A673 (cell line): ENCODE results near the gene BEST2. TPM values are rescaled to one million over a fixed set of nuclear protein-coding genes. Genes with fewer than 3 reads are reported as not detected.

ENCODE experiments used
- BruUV-seq: library from RNA; stranded (reverse); fragments of 400-500 nt; replicated peaks from 2 replicates; lab custom pipeline; 2021; lab: Mats Ljungman, UMichigan
- CTCF ChIA-PET: fragments of 300-600 bp; sonication (Branson Sonifier 250); formaldehyde crosslinking; loops from one replicate; lab custom pipeline; 2022; ENCODE audit warnings: antibody characterized with exemption; lab: Charles Lee
- POLR2A ChIA-PET: fragments of 300-600 bp; sonication (Branson Sonifier 250); formaldehyde crosslinking; loops from one replicate; lab custom pipeline; 2022; ENCODE audit warnings: antibody characterized with exemption; ENCODE audit not compliant: low non-redundant PET; lab: Charles Lee
- DNase-seq: peaks from one replicate; pipeline ENCODE4 v3.0.0-alpha.2; 2015; ENCODE audit warnings: low spot score
- H3K27ac ChIP-seq: fragments of 200-600 bp; sonication (generic); 2 replicates; pipeline ENCODE4 v1.5.1; 2016; ENCODE audit warnings: mixed run types, low read depth, mild to moderate bottlenecking, mixed read lengths, antibody characterized with exemption, low read length; ENCODE audit not compliant: poor library complexity, severe bottlenecking
- H3K27me3 ChIP-seq: fragments of 200-600 bp; sonication (generic); replicated peaks from 2 replicates; pipeline ENCODE4 v1.6.1; 2017; ENCODE audit warnings: mixed run types, low read depth, mild to moderate bottlenecking, mixed read lengths, antibody characterized with exemption, low read length; ENCODE audit not compliant: insufficient read depth, poor library complexity
- H3K36me3 ChIP-seq: fragments of 200-600 bp; sonication (generic); 2 replicates; pipeline ENCODE4 v1.6.1; 2016; ENCODE audit warnings: mixed run types, mild to moderate bottlenecking, mixed read lengths, antibody characterized with exemption, low read length; ENCODE audit not compliant: insufficient read depth, poor library complexity, severe bottlenecking
- H3K4me1 ChIP-seq: fragments of 200-600 bp; sonication (generic); 2 replicates; pipeline ENCODE4 v1.6.1; 2017; ENCODE audit warnings: mixed run types, mild to moderate bottlenecking, mixed read lengths, antibody characterized with exemption, low read length; ENCODE audit not compliant: insufficient read depth, poor library complexity, severe bottlenecking
- H3K4me3 ChIP-seq: fragments of 200-600 bp; sonication (generic); 2 replicates; pipeline ENCODE4 v1.5.1; 2016; ENCODE audit warnings: low read depth, mixed run types, mild to moderate bottlenecking, mixed read lengths, low read length; ENCODE audit not compliant: poor library complexity, severe bottlenecking
- H3K9me3 ChIP-seq: fragments of 200-600 bp; sonication (generic); 2 replicates; pipeline ENCODE4 v1.6.1; 2016; ENCODE audit warnings: mixed run types, low read depth, mild to moderate bottlenecking, mixed read lengths, antibody characterized with exemption, low read length; ENCODE audit not compliant: poor library complexity, severe bottlenecking
- CTCF ChIP-seq: fragments of 300-800, 200-600 bp; sonication (generic); conservative IDR thresholded peaks from 2 replicates; pipeline ENCODE4 v1.5.1; 2017; ENCODE audit warnings: low read depth, mild to moderate bottlenecking, antibody characterized with exemption, low read length, moderate library complexity, mixed read lengths
- EZH2 ChIP-seq: fragments of 200-600 bp; sonication (generic); IDR thresholded peaks from 2 replicates; pipeline ENCODE4 v1.6.1; 2017; ENCODE audit warnings: borderline replicate concordance, low read depth, mild to moderate bottlenecking, mixed read lengths, antibody characterized with exemption, low read length; ENCODE audit not compliant: poor library complexity, severe bottlenecking
- intact Hi-C: fragments of 100-400 bp; cut with micrococcal nuclease; formaldehyde crosslinking; loops from one replicate; pipeline ENCODE4 v1.10.0; 2022; ENCODE audit not compliant: unreplicated experiment
- total RNA-seq: library from RNA; stranded (reverse); gene quantifications from 2 replicates; pipeline ENCODE4 v1.2.3, GENCODE V29; 2021

BEST2 gene
- total RNA-seq, 1 experiment from 2014 or later = not detected

GRCh38 chr19:12767150-12767549 lies 15.6 kb downstream of the BEST2 start:
- ChIA-PET CTCF (interaction anchor here (0.6 to 2.6 kb wide), 2 partner anchors 8 to 11 kb away, joined by 8 to 14 read pairs; partner anchors contain the start of gene HOOK2), POLR2A (interaction anchor here (0.6 kb wide), 1 partner anchor 14 kb away, joined by 7 read pairs; no protein-coding TSS in a partner anchor)
- no peaks in the 10 kb centered on the region for H3K27me3 ChIP-seq
- TF ChIP-seq CTCF = no peak
- no peak for TF ChIP-seq EZH2
- no TSS peak for BruUV-seq
- intact Hi-C loops = loop anchor here (2.0 kb wide), 2 partner anchors 30 to 80 kb away; no protein-coding TSS in a partner anchor
- no peaks in the 10 kb centered on the region for H3K9me3 ChIP-seq
- no peak for DNase-seq
- no peaks in the 10 kb centered on the region for H3K36me3 ChIP-seq
- H3K27ac ChIP-seq = no peak overlapping the region
- no peaks in the 10 kb centered on the region for H3K4me1 ChIP-seq
- no peak overlapping the region for H3K4me3 ChIP-seq

DNA sequence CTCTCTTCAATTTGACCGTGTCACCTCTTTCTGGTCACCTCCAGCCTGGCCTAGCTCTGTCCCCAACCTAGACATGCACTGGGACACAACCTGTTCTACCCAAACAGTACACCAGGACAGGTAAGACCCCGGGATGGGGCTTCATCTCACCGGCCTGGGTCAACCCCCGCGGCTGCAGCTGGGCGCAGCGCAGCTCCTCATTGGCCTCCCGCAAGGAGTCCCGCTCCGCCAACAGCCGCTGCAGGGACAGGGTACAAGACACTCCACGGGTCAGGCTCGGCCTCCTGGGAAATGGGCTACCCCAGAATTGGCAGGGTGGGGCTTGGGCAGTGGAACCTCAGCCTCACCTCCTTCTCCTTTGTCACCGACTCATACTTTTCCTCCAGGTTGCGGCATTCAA lies 16.1 kb downstream of the BEST2 start:
- TF ChIP-seq CTCF (no peak), EZH2 (no peak)

DNA sequence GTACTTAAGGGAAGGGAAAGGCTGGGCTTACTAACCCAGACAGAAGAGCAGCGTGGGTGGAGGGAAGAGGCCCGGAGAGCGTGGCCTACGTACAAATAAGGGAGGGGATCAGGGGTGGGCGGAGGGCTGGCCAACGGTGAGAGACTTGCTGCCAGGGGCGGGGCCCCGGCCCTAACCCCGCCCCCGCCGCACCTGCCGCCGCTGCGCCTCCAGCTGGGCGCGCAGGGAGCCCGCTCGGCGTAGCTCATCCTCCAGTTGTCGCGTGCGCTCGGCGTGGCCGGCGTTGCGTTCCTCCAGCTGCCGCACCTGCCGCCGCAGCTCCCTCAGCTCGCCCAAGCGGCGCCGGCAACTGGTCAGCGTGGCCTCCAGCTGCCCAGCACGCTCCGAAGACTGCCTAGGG lies 18.1 kb downstream of the BEST2 start:
- intact Hi-C loops = no loop called here
- no TSS peak for BruUV-seq
- Histone ChIP-seq H3K27me3 (no peaks in the 10 kb centered on the region), H3K4me3 (no peak overlapping the region), H3K9me3 (no peaks in the 10 kb centered on the region), H3K36me3 (no peaks in the 10 kb centered on the region), H3K4me1 (no peaks in the 10 kb centered on the region), H3K27ac (no peak overlapping the region)
- DNase-seq = no peak
- TF ChIP-seq EZH2 = no peak
- no peak for TF ChIP-seq CTCF
- POLR2A ChIA-PET = no interaction called here
- CTCF ChIA-PET = interaction anchor here (0.6 kb wide), 1 partner anchor 52 kb away, joined by 3 read pairs; no protein-coding TSS in a partner anchor

More for the DNA sequence above, 16.1 kb downstream of the BEST2 start:
- ChIA-PET POLR2A (interaction anchor here (0.6 kb wide), 1 partner anchor 14 kb away, joined by 7 read pairs; no protein-coding TSS in a partner anchor), CTCF (no interaction called here)
- H3K27me3 ChIP-seq = no peaks in the 10 kb centered on the region
- no peaks in the 10 kb centered on the region for H3K4me1 ChIP-seq
- BruUV-seq = no TSS peak
- H3K36me3 ChIP-seq = no peaks in the 10 kb centered on the region
- DNase-seq = no peak
- no peak overlapping the region for H3K27ac ChIP-seq
- intact Hi-C loops = loop anchor here (2.0 kb wide), 2 partner anchors 29 to 79 kb away; no protein-coding TSS in a partner anchor
- no peak overlapping the region for H3K4me3 ChIP-seq
- no peaks in the 10 kb centered on the region for H3K9me3 ChIP-seq
